ENCODE results near the gene ALDH1A3.

DNA sequence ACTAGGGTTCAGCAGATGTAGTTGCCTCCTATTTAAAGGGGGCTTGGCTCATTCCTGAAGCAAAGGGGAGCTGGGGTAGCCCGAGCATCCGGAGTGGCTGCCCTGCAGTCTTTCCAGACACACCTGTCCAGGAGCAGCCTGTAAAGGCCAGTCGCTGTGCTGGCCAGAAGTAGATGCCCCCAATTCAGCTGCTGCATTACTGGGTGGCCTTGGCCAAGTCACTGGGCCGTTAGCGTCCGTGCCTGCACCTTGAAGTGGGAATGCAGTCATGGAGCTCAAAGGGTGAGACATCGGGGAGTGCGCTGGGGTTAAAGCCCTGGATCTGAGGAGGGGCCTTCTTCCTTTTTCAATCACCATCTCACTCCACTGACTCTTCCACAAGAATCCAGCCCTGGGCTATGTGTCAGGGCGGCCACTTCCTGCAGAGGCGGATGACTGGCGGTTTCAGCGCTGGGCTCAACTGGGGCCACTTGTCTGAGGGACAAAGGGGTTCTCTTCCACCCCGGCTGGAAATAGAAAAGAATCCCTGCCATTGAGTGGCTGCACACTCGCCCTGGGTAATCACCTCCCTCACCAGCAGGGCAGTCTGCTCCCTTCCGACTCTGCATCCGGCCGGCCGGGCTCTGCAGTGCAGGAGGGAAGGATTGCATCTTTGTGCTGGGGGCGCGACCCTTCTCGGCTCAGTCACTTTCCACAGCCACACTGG lies 11.8 kb downstream of the ALDH1A3 start:
- TF ChIP-seq, protein P1, sequence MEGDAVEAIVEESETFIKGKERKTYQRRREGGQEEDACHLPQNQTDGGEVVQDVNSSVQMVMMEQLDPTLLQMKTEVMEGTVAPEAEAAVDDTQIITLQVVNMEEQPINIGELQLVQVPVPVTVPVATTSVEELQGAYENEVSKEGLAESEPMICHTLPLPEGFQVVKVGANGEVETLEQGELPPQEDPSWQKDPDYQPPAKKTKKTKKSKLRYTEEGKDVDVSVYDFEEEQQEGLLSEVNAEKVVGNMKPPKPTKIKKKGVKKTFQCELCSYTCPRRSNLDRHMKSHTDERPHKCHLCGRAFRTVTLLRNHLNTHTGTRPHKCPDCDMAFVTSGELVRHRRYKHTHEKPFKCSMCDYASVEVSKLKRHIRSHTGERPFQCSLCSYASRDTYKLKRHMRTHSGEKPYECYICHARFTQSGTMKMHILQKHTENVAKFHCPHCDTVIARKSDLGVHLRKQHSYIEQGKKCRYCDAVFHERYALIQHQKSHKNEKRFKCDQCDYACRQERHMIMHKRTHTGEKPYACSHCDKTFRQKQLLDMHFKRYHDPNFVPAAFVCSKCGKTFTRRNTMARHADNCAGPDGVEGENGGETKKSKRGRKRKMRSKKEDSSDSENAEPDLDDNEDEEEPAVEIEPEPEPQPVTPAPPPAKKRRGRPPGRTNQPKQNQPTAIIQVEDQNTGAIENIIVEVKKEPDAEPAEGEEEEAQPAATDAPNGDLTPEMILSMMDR (conservative IDR thresholded peaks at IDR 0.05; ENCODE audit: low read depth, low read length): no peak
- no peak for TF ChIP-seq EZH2phosphoT487 (IDR thresholded peaks at IDR 0.05; ENCODE audit: borderline replicate concordance, low read length)

Data from PC-3 (cell line).